Peyer's patch (tissue), 4 donors: ENCODE measurements around the gene MAN2A1.

Experiments used
- POLR2A ChIP-seq, 2 donors: fragments of 450-650 bp; IDR thresholded peaks; one replicate each; pipeline ENCODE4 v1.5.1; 2017; ENCODE audit warnings: antibody characterized with exemption in 2 of 2, mild to moderate bottlenecking in 2 of 2, moderate library complexity in 2 of 2
- TF ChIP-seq, protein P1 (sequence below), 6 experiments: fragments of 450-650 bp in 4 of 6; fragments of 200-600 bp in 2 of 6; sonication (generic) in 1 of 6; IDR thresholded peaks; one replicate each; pipeline ENCODE4 v1.5.1; 2017 to 2019; ENCODE audit warnings: antibody characterized with exemption in 6 of 6, mild to moderate bottlenecking in 3 of 6, moderate library complexity in 1 of 6

- TF ChIP-seq POLR2A (IDR thresholded peaks at IDR 0.05): no peak
- TF ChIP-seq, protein P1, sequence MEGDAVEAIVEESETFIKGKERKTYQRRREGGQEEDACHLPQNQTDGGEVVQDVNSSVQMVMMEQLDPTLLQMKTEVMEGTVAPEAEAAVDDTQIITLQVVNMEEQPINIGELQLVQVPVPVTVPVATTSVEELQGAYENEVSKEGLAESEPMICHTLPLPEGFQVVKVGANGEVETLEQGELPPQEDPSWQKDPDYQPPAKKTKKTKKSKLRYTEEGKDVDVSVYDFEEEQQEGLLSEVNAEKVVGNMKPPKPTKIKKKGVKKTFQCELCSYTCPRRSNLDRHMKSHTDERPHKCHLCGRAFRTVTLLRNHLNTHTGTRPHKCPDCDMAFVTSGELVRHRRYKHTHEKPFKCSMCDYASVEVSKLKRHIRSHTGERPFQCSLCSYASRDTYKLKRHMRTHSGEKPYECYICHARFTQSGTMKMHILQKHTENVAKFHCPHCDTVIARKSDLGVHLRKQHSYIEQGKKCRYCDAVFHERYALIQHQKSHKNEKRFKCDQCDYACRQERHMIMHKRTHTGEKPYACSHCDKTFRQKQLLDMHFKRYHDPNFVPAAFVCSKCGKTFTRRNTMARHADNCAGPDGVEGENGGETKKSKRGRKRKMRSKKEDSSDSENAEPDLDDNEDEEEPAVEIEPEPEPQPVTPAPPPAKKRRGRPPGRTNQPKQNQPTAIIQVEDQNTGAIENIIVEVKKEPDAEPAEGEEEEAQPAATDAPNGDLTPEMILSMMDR (IDR thresholded peaks at IDR 0.05): no peak
These were observed 44.9 kb upstream of the MAN2A1 start for GRCh38 chr5:109644829-109645228.
